HEK293 (cell line): ENCODE results near the gene PEX11G.

Experiments
- BCL6B ChIP-seq: fragments of 450-650 bp; formaldehyde crosslinking; IDR thresholded peaks from 2 replicates; pipeline ENCODE4 v1.5.1; 2017; ENCODE audit warnings: missing biosample characterization, missing genetic modification characterization
- CTCF ChIP-seq: fragments of 450-650 bp; formaldehyde crosslinking; IDR thresholded peaks from 2 replicates; pipeline ENCODE4 v1.5.1; 2016; ENCODE audit warnings: missing biosample characterization, missing genetic modification characterization
- HOXA7 ChIP-seq: sonication (generic); formaldehyde crosslinking; IDR thresholded peaks from 2 replicates; pipeline ENCODE4 v1.8.1; 2022; ENCODE audit warnings: missing genetic modification reagents, borderline replicate concordance
- HOXD13 ChIP-seq: sonication (generic); formaldehyde crosslinking; IDR thresholded peaks from 2 replicates; pipeline ENCODE4 v1.8.0; 2022; ENCODE audit warnings: missing genetic modification reagents, borderline replicate concordance
- KLF1 ChIP-seq: fragments of 450-650 bp; formaldehyde crosslinking; IDR thresholded peaks from 2 replicates; pipeline ENCODE4 v1.5.1; 2016; ENCODE audit warnings: missing biosample characterization, missing genetic modification characterization
- RBAK ChIP-seq: fragments of 450-650 bp; formaldehyde crosslinking; IDR thresholded peaks from 2 replicates; pipeline ENCODE4 v1.5.1; 2016; ENCODE audit warnings: missing biosample characterization, missing genetic modification characterization
- SETDB1 ChIP-seq: IDR thresholded peaks from one replicate; pipeline ENCODE4 v1.6.1; 2017; ENCODE audit warnings: mild to moderate bottlenecking, low read length, moderate library complexity, mixed read lengths; ENCODE audit not compliant: insufficient read length
- YY1 ChIP-seq: fragments of 450-650 bp; formaldehyde crosslinking; IDR thresholded peaks from 2 replicates; pipeline ENCODE4 v1.5.1; 2018; ENCODE audit warnings: missing biosample characterization, missing genetic modification characterization
- ZBTB1 ChIP-seq: fragments of 450-650 bp; formaldehyde crosslinking; IDR thresholded peaks from 2 replicates; pipeline ENCODE4 v1.5.1; 2016; ENCODE audit warnings: missing biosample characterization, missing genetic modification characterization
- ZNF16 ChIP-seq: fragments of 450-650 bp; formaldehyde crosslinking; IDR thresholded peaks from 2 replicates; pipeline ENCODE4 v1.5.1; 2016; ENCODE audit warnings: low read depth, missing biosample characterization, missing genetic modification characterization
- ZNF274 ChIP-seq, 2 experiments: fragments of 200-500 bp in 1 of 2; fragments of 450-650 bp in 1 of 2; sonication (Bioruptor generic) in 1 of 2; formaldehyde crosslinking in 1 of 2; IDR thresholded peaks; 2 replicates each; pipeline versions ENCODE4 v1.5.1 to v1.6.1; 2014 to 2016; ENCODE audit warnings: borderline replicate concordance in 1 of 2, inconsistent platforms in 1 of 2, low read length in 1 of 2, missing biosample characterization in 1 of 2, missing genetic modification characterization in 1 of 2
- ZNF302 ChIP-seq: fragments of 450-650 bp; formaldehyde crosslinking; IDR thresholded peaks from 2 replicates; pipeline ENCODE4 v1.5.1; 2016; ENCODE audit warnings: missing biosample characterization, missing genetic modification characterization, low read depth
- ZNF354C ChIP-seq: fragments of 450-650 bp; formaldehyde crosslinking; IDR thresholded peaks from 2 replicates; pipeline ENCODE4 v1.5.1; 2016; ENCODE audit warnings: missing biosample characterization, missing genetic modification characterization, low read depth, borderline replicate concordance

- no peak for TF ChIP-seq CTCF (tag by site-specific recombination)
- TF ChIP-seq ZNF354C (tag by site-specific recombination) = no peak
- TF ChIP-seq ZNF302 (tag by site-specific recombination) = no peak
- no peak for TF ChIP-seq HOXA7 (CRISPR knock-in tag)
- TF ChIP-seq SETDB1 = no peak
- no peak for TF ChIP-seq YY1 (tag by site-specific recombination)
- TF ChIP-seq ZNF16 (tag by site-specific recombination) = no peak
- no peak for TF ChIP-seq ZBTB1 (tag by site-specific recombination)
- no peak for TF ChIP-seq KLF1 (tag by site-specific recombination)
- no peak for TF ChIP-seq ZNF274 (IDR thresholded peaks at IDR 0.05; ENCODE audit: low read length)
- TF ChIP-seq ZNF274 (tag by site-specific recombination; IDR thresholded peaks at IDR 0.05; ENCODE audit: borderline replicate concordance) = no peak
- TF ChIP-seq HOXD13 = no peak
- TF ChIP-seq BCL6B = no peak
- no peak for TF ChIP-seq RBAK (tag by site-specific recombination)
Measured at GRCh38 chr19:7434391-7434790, 54.4 kb downstream of the PEX11G start.
